Measurements from ENCODE around the gene CCL14. TPM values are rescaled to one million over a fixed set of nuclear protein-coding genes. Genes with fewer than 3 reads are reported as not detected.
"Not testable (repeated sequence)": the region's sequence is repeated elsewhere in the genome, so short reads cannot be mapped to it uniquely, and the experiment has no call there.

CCL14 gene
- polyA plus RNA-seq, 1 donor (not counting 4 experiments of a cell fraction or from before 2014, with no cell fraction given) = not detected

DNA sequence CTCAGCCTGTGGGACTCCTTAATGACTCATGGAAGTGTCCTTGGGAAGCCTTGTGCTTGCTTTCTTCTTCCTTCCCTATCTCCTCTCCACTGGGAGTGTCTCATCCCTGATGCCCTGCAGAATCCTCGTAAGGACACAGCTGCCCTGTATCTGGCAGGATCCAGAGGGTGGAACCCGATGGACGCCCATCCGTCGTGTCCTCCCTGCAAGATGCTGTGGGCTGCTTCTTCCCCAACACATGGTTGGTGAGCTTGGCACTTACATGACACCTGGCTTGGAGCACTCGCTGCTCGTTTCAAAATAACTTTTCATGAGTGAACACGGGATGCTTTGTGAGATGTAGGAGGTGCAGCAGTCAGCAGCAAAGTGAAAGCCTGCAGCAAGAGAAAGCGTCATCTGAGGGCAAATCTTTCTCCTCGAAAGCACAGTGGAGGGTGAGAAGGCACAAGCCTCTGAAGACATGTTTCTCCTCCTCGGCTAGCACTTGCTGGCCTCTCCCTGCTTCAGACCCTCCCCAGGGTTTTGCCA lies 11.6 kb upstream of the CCL14 start:
- DNase-seq (ENCODE audit: low read depth, low spot score) (no peak), FAIRE-seq (no peak)
- Histone ChIP-seq H3K79me2 (ENCODE audit: control insufficient read depth, insufficient read depth, low read length) (no peaks in the 10 kb centered on the region), H3K27ac (ENCODE audit: control insufficient read depth, insufficient read depth, low read length) (no peak overlapping the region), H3K27me3 (ENCODE audit: control insufficient read depth, extremely low read depth, insufficient read depth, low read length) (no peaks in the 10 kb centered on the region), H3K9me1 (ENCODE audit: control insufficient read depth, extremely low read depth, insufficient read depth, low read length) (no peaks in the 10 kb centered on the region), H3K4me2 (ENCODE audit: control insufficient read depth, extremely low read depth, insufficient read depth, low read depth, low read length) (no peak overlapping the region), H4K20me1 (ENCODE audit: control insufficient read depth, extremely low read depth, insufficient read depth, low read length) (no peaks in the 10 kb centered on the region), H3K9ac (ENCODE audit: control insufficient read depth, extremely low read depth, insufficient read depth, low read length) (no peak overlapping the region), H2AFZ (ENCODE audit: control insufficient read depth, low read length) (no peak overlapping the region), H3K4me3 (ENCODE audit: control insufficient read depth in 2 of 3, extremely low read depth in 1 of 3, insufficient read depth in 2 of 3, low read depth in 1 of 3, low read length in 3 of 3) (no peak overlapping the region), H3K36me3 (ENCODE audit: control insufficient read depth in 2 of 2, extremely low read depth in 1 of 2, insufficient read depth in 2 of 2, low read length in 2 of 2) (no peaks in the 10 kb centered on the region), H3K4me1 (ENCODE audit: control insufficient read depth, extremely low read depth, insufficient read depth, low read length) (no peaks in the 10 kb centered on the region), H3K9me3 (ENCODE audit: control insufficient read depth, low read depth, low read length) (no peaks in the 10 kb centered on the region)
- dilution Hi-C loops (cut with MboI; ENCODE audit: extremely low pct_ligation_motif_present, low sequenced_read_pairs) = loop anchor here (25.0 kb wide), 1 partner anchor 139 kb away; no protein-coding TSS in a partner anchor
- no peak for TF ChIP-seq EZH2 (IDR thresholded peaks at IDR 0.05; ENCODE audit: low read length)
- TF ChIP-seq CTCF (optimal IDR thresholded peaks at IDR 0.05 in 1 of 3, IDR thresholded peaks at IDR 0.05 in 1 of 3, conservative IDR thresholded peaks at IDR 0.05 in 1 of 3; ENCODE audit: extremely low read depth in 1 of 3, insufficient read depth in 2 of 3, low read length in 3 of 3) = no peak

- H4K20me1 ChIP-seq (ENCODE audit: control insufficient read depth, extremely low read depth, insufficient read depth, low read length); H3K4me2 ChIP-seq (ENCODE audit: control insufficient read depth, extremely low read depth, insufficient read depth, low read depth, low read length); H3K9ac ChIP-seq (ENCODE audit: control insufficient read depth, extremely low read depth, insufficient read depth, low read length); H3K79me2 ChIP-seq (ENCODE audit: control insufficient read depth, insufficient read depth, low read length); H3K9me3 ChIP-seq (ENCODE audit: control insufficient read depth, low read depth, low read length); H3K36me3 ChIP-seq (ENCODE audit: control insufficient read depth in 2 of 2, extremely low read depth in 1 of 2, insufficient read depth in 2 of 2, low read length in 2 of 2); H3K27ac ChIP-seq (ENCODE audit: control insufficient read depth, insufficient read depth, low read length); H3K27me3 ChIP-seq (ENCODE audit: control insufficient read depth, extremely low read depth, insufficient read depth, low read length); FAIRE-seq; H3K4me1 ChIP-seq (ENCODE audit: control insufficient read depth, extremely low read depth, insufficient read depth, low read length); DNase-seq (ENCODE audit: low read depth, low spot score); H3K9me1 ChIP-seq (ENCODE audit: control insufficient read depth, extremely low read depth, insufficient read depth, low read length); H2AFZ ChIP-seq (ENCODE audit: control insufficient read depth, low read length); H3K4me3 ChIP-seq (ENCODE audit: control insufficient read depth in 2 of 3, extremely low read depth in 1 of 3, insufficient read depth in 2 of 3, low read depth in 1 of 3, low read length in 3 of 3): not testable (repeated sequence)
- dilution Hi-C loops (cut with MboI; ENCODE audit: extremely low pct_ligation_motif_present, low sequenced_read_pairs) = loop anchor here (25.0 kb wide), 1 partner anchor 142 kb away; no protein-coding TSS in a partner anchor
These were observed 8.8 kb upstream of the CCL14 start for GRCh38 chr17:35995346-35995745.

- no peaks in the 10 kb centered on the region for H3K9me3 ChIP-seq (ENCODE audit: control insufficient read depth, low read depth, low read length)
- H3K9ac ChIP-seq (ENCODE audit: control insufficient read depth, extremely low read depth, insufficient read depth, low read length) = no peak overlapping the region
- TF ChIP-seq EZH2 (IDR thresholded peaks at IDR 0.05; ENCODE audit: low read length) (no peak), CTCF (optimal IDR thresholded peaks at IDR 0.05 in 1 of 3, IDR thresholded peaks at IDR 0.05 in 1 of 3, conservative IDR thresholded peaks at IDR 0.05 in 1 of 3; ENCODE audit: extremely low read depth in 1 of 3, insufficient read depth in 2 of 3, low read length in 3 of 3) (no peak)
- H4K20me1 ChIP-seq (ENCODE audit: control insufficient read depth, extremely low read depth, insufficient read depth, low read length) = no peaks in the 10 kb centered on the region
- no peak overlapping the region for H3K27ac ChIP-seq (ENCODE audit: control insufficient read depth, insufficient read depth, low read length)
- H3K4me3 ChIP-seq (ENCODE audit: control insufficient read depth in 2 of 3, extremely low read depth in 1 of 3, insufficient read depth in 2 of 3, low read depth in 1 of 3, low read length in 3 of 3) = no peak overlapping the region
- no peak overlapping the region for H3K4me2 ChIP-seq (ENCODE audit: control insufficient read depth, extremely low read depth, insufficient read depth, low read depth, low read length)
- H3K9me1 ChIP-seq (ENCODE audit: control insufficient read depth, extremely low read depth, insufficient read depth, low read length) = no peaks in the 10 kb centered on the region
- no peaks in the 10 kb centered on the region for H3K4me1 ChIP-seq (ENCODE audit: control insufficient read depth, extremely low read depth, insufficient read depth, low read length)
- dilution Hi-C loops (cut with MboI; ENCODE audit: extremely low pct_ligation_motif_present, low sequenced_read_pairs) = loop anchor here (25.0 kb wide), 1 partner anchor 146 kb away; no protein-coding TSS in a partner anchor
- FAIRE-seq = no peak
- H2AFZ ChIP-seq (ENCODE audit: control insufficient read depth, low read length) = no peak overlapping the region
- no peak for DNase-seq (ENCODE audit: low read depth, low spot score)
- no peaks in the 10 kb centered on the region for H3K27me3 ChIP-seq (ENCODE audit: control insufficient read depth, extremely low read depth, insufficient read depth, low read length)
- no peaks in the 10 kb centered on the region for H3K36me3 ChIP-seq (ENCODE audit: control insufficient read depth in 2 of 2, extremely low read depth in 1 of 2, insufficient read depth in 2 of 2, low read length in 2 of 2)
- no peaks in the 10 kb centered on the region for H3K79me2 ChIP-seq (ENCODE audit: control insufficient read depth, insufficient read depth, low read length)
These were observed 4.5 kb upstream of the CCL14 start for GRCh38 chr17:35991075-35991474.
